Liver (tissue), 9 donors: ENCODE results near the gene NR6A1. TPM values are rescaled to one million over a fixed set of nuclear protein-coding genes. Genes with fewer than 3 reads are reported as not detected.

Experiments used
- DNase-seq: peaks from one replicate; pipeline ENCODE4 v3.0.0-alpha.2; 2017; ENCODE audit warnings: low spot score
- H3K27ac ChIP-seq, 2 donors: one replicate each; pipeline ENCODE4 v1.7.0; 2013; ENCODE audit warnings: inconsistent platforms in 2 of 2, low read length in 2 of 2, control low read depth in 1 of 2, low read depth in 1 of 2, mild to moderate bottlenecking in 1 of 2
- H3K27me3 ChIP-seq, 4 donors: one replicate each; pipeline versions ENCODE4 v1.6.1 to v1.7.0; 2013; ENCODE audit warnings: low read length in 3 of 4, inconsistent platforms in 1 of 4, mild to moderate bottlenecking in 1 of 4, moderate library complexity in 1 of 4; ENCODE audit not compliant: control insufficient read depth in 4 of 4, insufficient read depth in 4 of 4
- H3K36me3 ChIP-seq, 4 donors: one replicate each; pipeline versions ENCODE4 v1.6.1 to v1.7.0; 2013; ENCODE audit warnings: low read length in 3 of 4, mild to moderate bottlenecking in 3 of 4, low read depth in 1 of 4, moderate library complexity in 1 of 4; ENCODE audit not compliant: control insufficient read depth in 4 of 4, insufficient read depth in 3 of 4
- H3K4me1 ChIP-seq, 4 donors: one replicate each; pipeline versions ENCODE4 v1.6.1 to v1.7.0; 2013; ENCODE audit warnings: low read length in 3 of 4, mild to moderate bottlenecking in 3 of 4, moderate library complexity in 1 of 4; ENCODE audit not compliant: control insufficient read depth in 4 of 4, insufficient read depth in 4 of 4
- H3K4me3 ChIP-seq, 3 donors: one replicate each; pipeline versions ENCODE4 v1.6.1 to v1.7.0; 2013; ENCODE audit warnings: low read length in 3 of 3, control low read depth in 1 of 3, low read depth in 1 of 3, mild to moderate bottlenecking in 1 of 3
- H3K9ac ChIP-seq, 2 donors: one replicate each; pipeline ENCODE4 v1.7.0; 2013; ENCODE audit warnings: low read length in 2 of 2, mild to moderate bottlenecking in 2 of 2, moderate library complexity in 2 of 2, control low read depth in 1 of 2, low read depth in 1 of 2
- H3K9me3 ChIP-seq, 4 donors: one replicate each; pipeline versions ENCODE4 v1.6.1 to v1.7.0; 2013; ENCODE audit warnings: low read length in 3 of 4; ENCODE audit not compliant: control insufficient read depth in 4 of 4
- ATF3 ChIP-seq: IDR thresholded peaks from 2 replicates; pipeline ENCODE4 v1.6.1; 2016; ENCODE audit warnings: antibody characterized with exemption
- CTCF ChIP-seq: fragments of 150-350 bp; IDR thresholded peaks from 2 replicates; pipeline ENCODE4 v1.5.1; 2017; ENCODE audit warnings: improper control_type of control experiment, low read depth, low read length; ENCODE audit not compliant: missing input control
- EGR1 ChIP-seq, 2 donors: IDR thresholded peaks; 2 replicates each; pipeline ENCODE4 v1.6.1; 2016 to 2018; ENCODE audit warnings: antibody characterized with exemption in 2 of 2, low read depth in 2 of 2
- FOXA1 ChIP-seq: IDR thresholded peaks from 2 replicates; pipeline ENCODE4 v1.6.1; 2016; ENCODE audit warnings: antibody characterized with exemption
- FOXA2 ChIP-seq: IDR thresholded peaks from 2 replicates; pipeline ENCODE4 v1.6.1; 2016; ENCODE audit warnings: antibody characterized with exemption
- GABPA ChIP-seq, 2 donors: IDR thresholded peaks in 1 of 2; conservative IDR thresholded peaks in 1 of 2; 2 replicates each; pipeline ENCODE4 v1.6.1; 2016; ENCODE audit warnings: antibody characterized with exemption in 2 of 2, mild to moderate bottlenecking in 1 of 2, moderate library complexity in 1 of 2
- HNF4A ChIP-seq, 2 donors: conservative IDR thresholded peaks; 2 replicates each; pipeline ENCODE4 v1.6.1; 2016; ENCODE audit warnings: antibody characterized with exemption in 2 of 2, mild to moderate bottlenecking in 2 of 2
- HNF4G ChIP-seq: IDR thresholded peaks from 2 replicates; pipeline ENCODE4 v1.6.1; 2016; ENCODE audit warnings: antibody characterized with exemption
- JUND ChIP-seq, 2 donors: IDR thresholded peaks; 2 replicates each; pipeline ENCODE4 v1.6.1; 2016; ENCODE audit warnings: antibody characterized with exemption in 2 of 2
- MAX ChIP-seq: IDR thresholded peaks from 2 replicates; pipeline ENCODE4 v1.6.1; 2016; ENCODE audit warnings: antibody characterized with exemption
- NR2F2 ChIP-seq: IDR thresholded peaks from 2 replicates; pipeline ENCODE4 v1.6.1; 2016; ENCODE audit warnings: antibody characterized with exemption
- RAD21 ChIP-seq, 2 donors: IDR thresholded peaks; 2 replicates each; pipeline ENCODE4 v1.6.1; 2016; ENCODE audit warnings: antibody characterized with exemption in 2 of 2, mild to moderate bottlenecking in 2 of 2
- REST ChIP-seq: IDR thresholded peaks from 2 replicates; pipeline ENCODE4 v1.6.1; 2016; ENCODE audit warnings: antibody characterized with exemption, mild to moderate bottlenecking
- RXRA ChIP-seq, 2 donors: IDR thresholded peaks; 2 replicates each; pipeline ENCODE4 v1.6.1; 2017 to 2018; ENCODE audit warnings: antibody characterized with exemption in 2 of 2, mild to moderate bottlenecking in 1 of 2
- SP1 ChIP-seq: IDR thresholded peaks from 2 replicates; pipeline ENCODE4 v1.6.1; 2018; ENCODE audit warnings: antibody characterized with exemption, mild to moderate bottlenecking
- TAF1 ChIP-seq: conservative IDR thresholded peaks from 2 replicates; pipeline ENCODE4 v1.6.1; 2016; ENCODE audit warnings: antibody characterized with exemption, mild to moderate bottlenecking
- YY1 ChIP-seq: IDR thresholded peaks from 2 replicates; pipeline ENCODE4 v1.6.1; 2016; ENCODE audit warnings: antibody characterized with exemption, mild to moderate bottlenecking
- WGBS: extraction: QIAGEN DNeasy Blood & Tissue Kit; methylation state at CpG from one replicate; pipeline ENCODE4 v1.1.7; 2013; 5-methylcytosine and 5-hydroxymethylcytosine counted together
- polyA plus RNA-seq, 2 donors: library from polyadenylated mRNA; stranded (reverse) in 1 of 2; unstranded in 1 of 2; fragments of 200-250 nt in 1 of 2; fragments of >200 nt in 1 of 2; fragmentation: Nextera tagmentation in 1 of 2; extraction: Ambion mirVana in 1 of 2; gene quantifications; one replicate each; pipeline versions ENCODE4 v1.2.1 to v1.2.3, GENCODE V29; 2013 to 2015
- total RNA-seq, 2 donors: library from RNA; depleted of rRNA; stranded (reverse); fragments of >200 nt; gene quantifications; one replicate each; pipeline ENCODE4 v1.2.3, GENCODE V29; 2014
- donor health status: healthy.
- donor health status: healthy.
- donor health status: healthy.
- donor health status: healthy.
- donor health status: healthy.

The NR6A1 gene
- total and polyA plus RNA-seq, 4 donors = 0.72 to 6.1 (median 2.1) TPM

GRCh38 chr9:124749781-124750180, 21.3 kb downstream of the NR6A1 start:
- no peaks in the 10 kb centered on the region for H3K36me3 ChIP-seq
- no peak overlapping the region for H3K27ac ChIP-seq
- 88% methylated on average over 2 of the region's 2 CpGs for WGBS
- H3K27me3 ChIP-seq = no peaks in the 10 kb centered on the region
- H3K4me3 ChIP-seq = no peak overlapping the region
- no peak overlapping the region for H3K9ac ChIP-seq
- H3K9me3 ChIP-seq = no peaks in the 10 kb centered on the region
- DNase-seq = no peak
- no peak for TF ChIP-seq HNF4A (conservative IDR thresholded peaks at IDR 0.05)
- no peak for TF ChIP-seq HNF4G
- TF ChIP-seq JUND (IDR thresholded peaks at IDR 0.05) = no peak
- H3K4me1 ChIP-seq = peaks cover 0 to 6% (median 2%) of the 10 kb centered on the region in 4 donors

- WGBS = 59% methylated on average over 3 of the region's 3 CpGs
- no peaks in the 10 kb centered on the region for H3K36me3 ChIP-seq
- no peak overlapping the region for H3K27ac ChIP-seq
Measured at GRCh38 chr9:124749284-124749683, 21.8 kb downstream of the NR6A1 start.

GRCh38 chr9:124747065-124747464, 24.0 kb downstream of the NR6A1 start:
- H3K4me1 ChIP-seq = peaks cover 0 to 6% (median 2%) of the 10 kb centered on the region in 4 donors
- H3K4me3 ChIP-seq = no peak overlapping the region
- no peak overlapping the region for H3K27ac ChIP-seq
- TF ChIP-seq ATF3 = no peak
- TF ChIP-seq SP1 = no peak
- TF ChIP-seq HNF4G = no peak
- TF ChIP-seq HNF4A (conservative IDR thresholded peaks at IDR 0.05) = no peak
- H3K9me3 ChIP-seq = no peaks in the 10 kb centered on the region
- DNase-seq = no peak
- WGBS = 92% methylated on average over 4 of the region's 4 CpGs
- no peaks in the 10 kb centered on the region for H3K27me3 ChIP-seq
- H3K9ac ChIP-seq = no peak overlapping the region
- H3K36me3 ChIP-seq = no peaks in the 10 kb centered on the region

More at GRCh38 chr9:124749284-124749683, 21.8 kb downstream of the NR6A1 start:
- H3K9ac ChIP-seq = no peak overlapping the region
- H3K27me3 ChIP-seq = no peaks in the 10 kb centered on the region
- no peak overlapping the region for H3K4me3 ChIP-seq
- no peak for DNase-seq
- TF ChIP-seq NR2F2 = peak; percentile 39
- no peak for TF ChIP-seq YY1
- peak; percentile 26 to 52 for TF ChIP-seq RXRA (IDR thresholded peaks at IDR 0.05)
- TF ChIP-seq RAD21 (IDR thresholded peaks at IDR 0.05) = peak in 1 of 2 donors; percentile 6
- TF ChIP-seq HNF4A (conservative IDR thresholded peaks at IDR 0.05) = peak in 1 of 2 donors; percentile 53
- no peaks in the 10 kb centered on the region for H3K9me3 ChIP-seq
- peaks cover 0 to 6% (median 2%) of the 10 kb centered on the region in 4 donors for H3K4me1 ChIP-seq

- WGBS = 85% methylated on average over 5 of the region's 5 CpGs
- Histone ChIP-seq H3K4me1 (no peaks in the 10 kb centered on the region), H3K9ac (no peak overlapping the region), H3K36me3 (no peaks in the 10 kb centered on the region), H3K27ac (no peak overlapping the region), H3K4me3 (no peak overlapping the region), H3K27me3 (no peaks in the 10 kb centered on the region), H3K9me3 (no peaks in the 10 kb centered on the region)
- no peak for DNase-seq
- no peak for TF ChIP-seq NR2F2
- no peak for TF ChIP-seq EGR1 (IDR thresholded peaks at IDR 0.05; ENCODE audit: low read depth in 2 of 2)
- no peak for TF ChIP-seq ATF3
- TF ChIP-seq HNF4G = no peak
- no peak for TF ChIP-seq FOXA2
- no peak for TF ChIP-seq GABPA (IDR thresholded peaks at IDR 0.05 in 1 of 2, conservative IDR thresholded peaks at IDR 0.05 in 1 of 2)
- TF ChIP-seq RXRA (IDR thresholded peaks at IDR 0.05) = no peak
- TF ChIP-seq SP1 = no peak
- no peak for TF ChIP-seq FOXA1
- no peak for TF ChIP-seq JUND (IDR thresholded peaks at IDR 0.05)
- no peak for TF ChIP-seq REST
- no peak for TF ChIP-seq RAD21 (IDR thresholded peaks at IDR 0.05)
- TF ChIP-seq MAX = no peak
- no peak for TF ChIP-seq YY1
- no peak for TF ChIP-seq TAF1
- TF ChIP-seq CTCF = no peak
Measured at GRCh38 chr9:124743686-124744348, 27.3 kb downstream of the NR6A1 start.
